HuH-7 (cell line): Measurements from ENCODE around the gene RYR3.

Experiments used
- DNase-seq: peaks from one replicate; pipeline ENCODE4 v3.0.0; 2011; ENCODE audit warnings: low spot score

The RYR3 gene

GRCh38 chr15:33716025-33716424 lies 405.3 kb downstream of the RYR3 start:
- DNase-seq = no peak

- DNase-seq = no peak
Measured at GRCh38 chr15:33720952-33721351, 410.2 kb downstream of the RYR3 start.

GRCh38 chr15:33722005-33722672 lies 411.4 kb downstream of the RYR3 start:
- DNase-seq = no peak

- no peak for DNase-seq
Measured at GRCh38 chr15:33722673-33723015, 411.9 kb downstream of the RYR3 start.

GRCh38 chr15:33724321-33725036 lies 413.7 kb downstream of the RYR3 start:
- no peak for DNase-seq

- DNase-seq = no peak
Measured at GRCh38 chr15:33729653-33730052, 418.9 kb downstream of the RYR3 start.

GRCh38 chr15:33730815-33731214 lies 420.0 kb downstream of the RYR3 start:
- no peak for DNase-seq

- DNase-seq = no peak
Measured at GRCh38 chr15:33735143-33735542, 424.4 kb downstream of the RYR3 start.

GRCh38 chr15:33735637-33736247 lies 425.0 kb downstream of the RYR3 start:
- DNase-seq = peak; percentile 26

GRCh38 chr15:33737687-33738601 lies 427.2 kb downstream of the RYR3 start:
- peak; percentile 66 for DNase-seq

- no peak for DNase-seq
Measured at GRCh38 chr15:33738941-33739664, 428.3 kb downstream of the RYR3 start.

- DNase-seq = no peak
Measured at GRCh38 chr15:33742306-33742705, 431.5 kb downstream of the RYR3 start.

GRCh38 chr15:33742800-33743199 lies 432.0 kb downstream of the RYR3 start:
- DNase-seq = no peak

GRCh38 chr15:33746203-33746602 lies 435.4 kb downstream of the RYR3 start:
- DNase-seq = no peak

- DNase-seq = no peak
Measured at GRCh38 chr15:33753012-33753411, 442.2 kb downstream of the RYR3 start.

- DNase-seq = no peak
Measured at GRCh38 chr15:33754242-33754641, 443.5 kb downstream of the RYR3 start.

GRCh38 chr15:33756961-33757360 lies 446.2 kb downstream of the RYR3 start:
- DNase-seq = no peak

GRCh38 chr15:33757516-33758232 lies 446.9 kb downstream of the RYR3 start:
- DNase-seq = no peak

- no peak for DNase-seq
Measured at GRCh38 chr15:33766389-33766788, 455.6 kb downstream of the RYR3 start.

- no peak for DNase-seq
Measured at GRCh38 chr15:33768670-33769190, 458.0 kb downstream of the RYR3 start.

- no peak for DNase-seq
Measured at GRCh38 chr15:33773969-33774368, 463.2 kb downstream of the RYR3 start.
